HepG2 (cell line): ENCODE measurements around the gene RILP. TPM values are rescaled to one million over a fixed set of nuclear protein-coding genes. Genes with fewer than 3 reads are reported as not detected.

Experiments
- FOSL2 ChIP-seq: sonication (generic); formaldehyde crosslinking; IDR thresholded peaks from 2 replicates; pipeline ENCODE4 v1.4.0; 2020; ENCODE audit warnings: missing genetic modification reagents
- FOXA3 ChIP-seq: IDR thresholded peaks from 2 replicates; pipeline ENCODE4 v1.6.1; 2016; ENCODE audit warnings: missing genetic modification reagents, missing compliant biosample characterization
- HOXA3 ChIP-seq: sonication (generic); formaldehyde crosslinking; IDR thresholded peaks from 2 replicates; pipeline ENCODE4 v1.5.0; 2020; ENCODE audit warnings: missing genetic modification reagents
- KLF12 ChIP-seq: sonication (generic); formaldehyde crosslinking; IDR thresholded peaks from 2 replicates; pipeline ENCODE4 v1.4.0; 2020; ENCODE audit warnings: missing genetic modification reagents, borderline replicate concordance
- KMT2A ChIP-seq: sonication (generic); formaldehyde crosslinking; IDR thresholded peaks from 2 replicates; pipeline ENCODE4 v1.4.0; 2020; ENCODE audit warnings: missing genetic modification reagents
- MIER3 ChIP-seq: IDR thresholded peaks from 2 replicates; pipeline ENCODE4 v1.6.1; 2016; ENCODE audit warnings: missing compliant biosample characterization, borderline replicate concordance
- MZF1 ChIP-seq: sonication (generic); formaldehyde crosslinking; IDR thresholded peaks from 2 replicates; pipeline ENCODE4 v1.8.1; 2023; ENCODE audit warnings: mild to moderate bottlenecking, missing genetic modification reagents, borderline replicate concordance
- UBTF ChIP-seq: sonication (generic); formaldehyde crosslinking; IDR thresholded peaks from 2 replicates; pipeline ENCODE4 v1.4.0; 2020; ENCODE audit warnings: mild to moderate bottlenecking, missing genetic modification reagents
- ZNF10 ChIP-seq: sonication (generic); formaldehyde crosslinking; IDR thresholded peaks from 2 replicates; pipeline ENCODE4 v1.4.0; 2020; ENCODE audit warnings: mild to moderate bottlenecking, low read depth, missing genetic modification reagents, borderline replicate concordance
- ZNF318 ChIP-seq: sonication (generic); formaldehyde crosslinking; IDR thresholded peaks from 2 replicates; pipeline ENCODE4 v1.4.0; 2020; ENCODE audit warnings: mild to moderate bottlenecking, missing genetic modification reagents
- ZNF331 ChIP-seq: sonication (generic); formaldehyde crosslinking; IDR thresholded peaks from 2 replicates; pipeline ENCODE4 v1.4.0; 2020; ENCODE audit warnings: missing genetic modification reagents
- ZNF34 ChIP-seq: sonication (generic); formaldehyde crosslinking; IDR thresholded peaks from 2 replicates; pipeline ENCODE4 v1.4.0; 2020; ENCODE audit warnings: mild to moderate bottlenecking, missing genetic modification reagents, borderline replicate concordance
- ZNF598 ChIP-seq: sonication (generic); formaldehyde crosslinking; IDR thresholded peaks from 2 replicates; pipeline ENCODE4 v1.5.1; 2020; ENCODE audit warnings: mild to moderate bottlenecking, missing genetic modification reagents, borderline replicate concordance
- ZNF704 ChIP-seq: sonication (generic); formaldehyde crosslinking; IDR thresholded peaks from 2 replicates; pipeline ENCODE4 v1.8.1; 2023; ENCODE audit warnings: mild to moderate bottlenecking, inconsistent platforms, moderate library complexity, missing genetic modification reagents, borderline replicate concordance
- ZNF709 ChIP-seq: sonication (generic); formaldehyde crosslinking; IDR thresholded peaks from 2 replicates; pipeline ENCODE4 v1.5.0; 2020; ENCODE audit warnings: mild to moderate bottlenecking, missing genetic modification reagents
- polyA plus RNA-seq, 8 experiments: library from polyadenylated mRNA; depleted of rRNA in 3 of 8; stranded (reverse) in 7 of 8; unstranded in 1 of 8; fragments of >200 nt; fragmentation: Illumina TruSeq in 4 of 8; extraction: Trizol in 4 of 8; gene quantifications; 2 replicates each; pipeline versions ENCODE4 v1.2.1 to v1.2.3, GENCODE V29; 2011 to 2016; ENCODE audit warnings: low read depth in 4 of 8, missing spikeins in 1 of 8, mixed read lengths in 1 of 8; ENCODE audit not compliant: insufficient read depth in 1 of 8
- total RNA-seq, 5 experiments: library from RNA; depleted of rRNA; stranded (reverse); fragments of >200 nt; fragmentation: Illumina TruSeq; extraction: Trizol; gene quantifications; 2 replicates each; pipeline ENCODE4 v1.2.3, GENCODE V29; 2016; ENCODE audit warnings: low read depth in 1 of 5

Gene RILP
- total and polyA plus RNA-seq, 2 of the 13 experiments (the other 11 are each of a cell fraction or from before 2014, with no cell fraction given): 6.6 to 8.1 TPM

- peak; percentile 8; the same call in 1 of the 2 replicates for TF ChIP-seq ZNF318
- peak; percentile 89; the same call in 1 of the 2 replicates for TF ChIP-seq UBTF
- peak; percentile 76; the same call in 1 of the 2 replicates for TF ChIP-seq MIER3
- no peak for TF ChIP-seq ZNF704 (CRISPR knock-in tag)
- peak; percentile 87 for TF ChIP-seq KLF12
- 0 out of 2 replicates have a peak, but pooled peaks have one; percentile 12 for TF ChIP-seq MZF1 (CRISPR knock-in tag)
- peak; percentile 66; the same call in 1 of the 2 replicates for TF ChIP-seq HOXA3
- no peak for TF ChIP-seq ZNF10 (CRISPR knock-in tag)
- TF ChIP-seq ZNF598 (CRISPR knock-in tag): peak; percentile 50; the same call in 1 of the 2 replicates
- TF ChIP-seq KMT2A (CRISPR knock-in tag): no peak
- TF ChIP-seq ZNF331 (CRISPR knock-in tag): peak; percentile 86
- peak; percentile 41 for TF ChIP-seq ZNF709
- peak; percentile 64 for TF ChIP-seq FOSL2 (CRISPR knock-in tag)
- peak; percentile 32; the same call in 1 of the 2 replicates for TF ChIP-seq FOXA3 (CRISPR knock-in tag)
- 0 out of 2 replicates have a peak, but pooled peaks have one; percentile 74 for TF ChIP-seq ZNF34 (CRISPR knock-in tag)
These were observed 463 bp downstream of the RILP start (continued) for GRCh38 chr17:1648963-1649843.
